ENCODE data around the gene RASGRF2.
A peak's percentile ranks its signal among the peaks of the same experiment; 100 is the strongest.

The RASGRF2 gene

DNA sequence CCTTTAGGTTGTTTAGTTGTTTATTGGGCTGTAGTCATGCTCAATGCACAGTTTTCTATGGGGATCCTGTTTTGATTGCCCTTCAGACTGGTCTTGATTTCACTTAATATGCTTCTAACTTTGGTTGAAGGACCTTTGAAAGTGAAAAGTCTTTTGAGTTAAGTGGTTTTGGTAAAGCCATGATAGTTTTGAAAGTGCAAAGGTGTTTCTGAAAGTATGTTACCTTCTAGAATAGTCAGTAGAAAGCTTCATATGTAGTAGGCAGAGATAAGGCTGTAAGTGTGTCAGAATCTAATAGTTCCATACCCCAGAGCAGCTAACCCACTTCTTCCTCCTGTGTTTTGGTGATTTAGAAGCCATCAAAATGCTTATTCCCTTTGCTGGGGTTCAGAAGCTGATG is 46.1 kb downstream of the RASGRF2 start:
- DNase-seq (ENCODE audit: extremely low read depth, low read depth), result no peak
- TF ChIP-seq, protein P1, sequence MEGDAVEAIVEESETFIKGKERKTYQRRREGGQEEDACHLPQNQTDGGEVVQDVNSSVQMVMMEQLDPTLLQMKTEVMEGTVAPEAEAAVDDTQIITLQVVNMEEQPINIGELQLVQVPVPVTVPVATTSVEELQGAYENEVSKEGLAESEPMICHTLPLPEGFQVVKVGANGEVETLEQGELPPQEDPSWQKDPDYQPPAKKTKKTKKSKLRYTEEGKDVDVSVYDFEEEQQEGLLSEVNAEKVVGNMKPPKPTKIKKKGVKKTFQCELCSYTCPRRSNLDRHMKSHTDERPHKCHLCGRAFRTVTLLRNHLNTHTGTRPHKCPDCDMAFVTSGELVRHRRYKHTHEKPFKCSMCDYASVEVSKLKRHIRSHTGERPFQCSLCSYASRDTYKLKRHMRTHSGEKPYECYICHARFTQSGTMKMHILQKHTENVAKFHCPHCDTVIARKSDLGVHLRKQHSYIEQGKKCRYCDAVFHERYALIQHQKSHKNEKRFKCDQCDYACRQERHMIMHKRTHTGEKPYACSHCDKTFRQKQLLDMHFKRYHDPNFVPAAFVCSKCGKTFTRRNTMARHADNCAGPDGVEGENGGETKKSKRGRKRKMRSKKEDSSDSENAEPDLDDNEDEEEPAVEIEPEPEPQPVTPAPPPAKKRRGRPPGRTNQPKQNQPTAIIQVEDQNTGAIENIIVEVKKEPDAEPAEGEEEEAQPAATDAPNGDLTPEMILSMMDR (IDR thresholded peaks at IDR 0.05; ENCODE audit: low read depth, low read length, missing control alignments), result no peak

DNA sequence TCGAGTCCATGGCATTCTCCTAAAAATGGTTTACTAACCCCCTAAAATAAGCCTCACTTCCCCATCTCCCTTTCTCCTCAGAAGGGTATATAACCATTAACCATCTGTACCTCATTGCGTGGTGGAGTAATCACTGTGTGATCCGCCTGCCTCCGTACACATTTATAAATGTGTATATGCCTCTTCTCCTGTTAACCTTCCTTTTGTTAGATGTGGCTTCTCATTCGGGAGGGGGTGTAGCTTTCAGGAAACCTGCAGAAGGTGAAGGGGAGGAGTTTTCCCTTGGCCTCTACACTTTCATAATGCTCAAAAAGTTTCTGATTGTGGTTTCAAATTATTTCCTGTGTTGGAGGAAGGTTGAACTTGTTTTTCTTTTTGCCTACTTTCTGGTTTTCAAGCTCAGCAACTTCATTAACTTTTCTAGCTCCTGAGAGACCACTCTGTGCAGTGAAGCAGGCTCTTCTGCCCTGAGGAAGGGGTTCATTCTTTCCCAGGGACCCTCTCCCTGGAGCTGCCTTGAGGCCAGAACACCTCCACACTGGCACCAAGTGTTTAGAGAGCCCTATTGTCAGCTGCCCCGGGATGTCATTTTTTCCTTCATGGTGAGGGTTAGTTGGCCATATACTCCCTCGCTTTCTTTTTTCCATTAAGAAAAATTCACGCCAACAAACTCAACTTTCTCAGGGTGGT is 46.9 kb downstream of the RASGRF2 start:
- TF ChIP-seq, protein P1 (IDR thresholded peaks at IDR 0.05; ENCODE audit: low read depth, low read length, missing control alignments), result no peak
- no peak for DNase-seq (ENCODE audit: extremely low read depth, low read depth)
- H3K4me3 ChIP-seq (replicated peaks; ENCODE audit: low read depth, low read length), result no peak overlapping the region

More for the DNA sequence above, 46.1 kb downstream of the RASGRF2 start:
- no peak overlapping the region for H3K4me3 ChIP-seq (replicated peaks; ENCODE audit: low read depth, low read length)

DNA sequence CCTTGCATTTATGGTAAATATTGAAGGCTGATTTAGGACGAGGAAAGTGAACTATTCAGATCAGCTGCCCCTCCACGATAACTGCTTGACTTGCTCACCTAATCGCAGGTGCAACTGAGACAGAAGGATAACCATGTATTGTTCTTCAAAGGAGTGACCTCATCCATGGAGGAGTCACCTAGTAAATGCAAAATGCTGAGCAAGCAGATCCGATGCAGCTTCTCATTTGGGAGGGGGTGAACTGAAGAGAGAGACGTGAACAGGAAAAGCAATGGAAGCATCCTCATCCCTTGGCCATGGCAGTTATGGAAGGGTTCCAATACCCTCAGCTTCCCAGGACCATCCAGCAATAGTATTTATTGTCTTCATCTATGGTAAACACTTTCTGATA is 47.5 kb downstream of the RASGRF2 start:
- TF ChIP-seq, protein P1 (IDR thresholded peaks at IDR 0.05; ENCODE audit: low read depth, low read length, missing control alignments), result no peak
- no peak for DNase-seq (ENCODE audit: extremely low read depth, low read depth)
- no peak overlapping the region for H3K4me3 ChIP-seq (replicated peaks; ENCODE audit: low read depth, low read length)

DNA sequence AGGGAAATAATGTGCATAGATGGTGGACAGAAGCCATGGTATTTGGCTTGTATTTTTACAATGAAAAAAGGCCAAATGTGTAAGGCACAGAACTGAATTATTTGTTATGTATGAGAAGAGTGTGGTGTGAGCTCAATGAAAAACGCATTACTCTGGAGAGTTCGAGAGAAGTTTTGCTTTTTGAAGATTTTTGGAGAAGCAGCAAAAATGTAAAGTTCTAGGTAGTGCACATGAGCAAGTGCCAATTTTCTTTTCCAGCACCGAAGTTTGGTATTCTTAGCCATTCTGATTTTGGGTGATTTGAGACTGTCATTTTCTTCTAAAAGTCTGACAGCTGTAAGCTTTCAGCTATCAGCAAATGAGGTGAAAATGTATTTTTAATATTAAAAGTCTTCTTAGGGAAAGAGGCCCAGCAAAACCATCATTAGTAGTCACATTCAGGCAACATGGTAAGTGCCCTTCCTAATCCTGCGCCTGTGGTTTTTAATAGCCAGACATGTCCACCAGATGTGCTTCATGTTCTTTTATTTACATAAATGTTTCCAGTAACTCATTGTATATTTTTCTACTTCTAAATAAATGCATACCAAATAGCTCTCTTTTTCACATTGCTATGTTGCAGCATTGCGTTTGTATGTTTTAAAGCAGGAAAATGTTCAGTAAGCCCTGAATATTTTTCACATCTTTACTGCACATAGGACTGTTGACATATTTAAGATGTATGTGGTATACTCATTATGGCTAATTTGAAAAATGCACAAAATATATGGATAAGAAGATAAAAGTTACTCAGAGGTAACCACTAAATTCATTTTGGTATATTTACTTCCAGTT is 50.4 kb downstream of the RASGRF2 start:
- no peak overlapping the region for H3K4me3 ChIP-seq (replicated peaks; ENCODE audit: low read depth, low read length)
- peak; percentile 61 for DNase-seq (ENCODE audit: extremely low read depth, low read depth)
- TF ChIP-seq, protein P1 (IDR thresholded peaks at IDR 0.05; ENCODE audit: low read depth, low read length, missing control alignments), result no peak

DNA sequence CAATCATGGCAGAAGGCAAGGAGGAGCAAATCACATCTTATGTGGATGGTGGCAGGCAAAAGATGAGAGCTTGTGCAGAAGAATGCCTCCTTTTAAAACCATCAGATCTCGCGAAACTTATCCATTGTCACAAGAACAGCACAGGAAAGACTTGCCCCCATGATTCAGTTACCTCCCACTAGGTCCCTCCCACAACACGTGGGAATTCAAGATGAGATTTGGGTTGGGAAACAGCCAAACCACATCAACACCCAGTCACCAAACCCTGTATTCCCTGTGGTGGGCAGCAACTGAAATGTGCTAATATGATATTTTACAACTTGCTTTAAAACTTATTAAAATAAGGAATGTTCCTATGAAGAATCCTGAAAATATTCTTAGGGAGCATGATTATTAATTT is 54.2 kb downstream of the RASGRF2 start:
- TF ChIP-seq, protein P1 (IDR thresholded peaks at IDR 0.05; ENCODE audit: low read depth, low read length, missing control alignments), result no peak
- no peak overlapping the region for H3K4me3 ChIP-seq (replicated peaks; ENCODE audit: low read depth, low read length)
- no peak for DNase-seq (ENCODE audit: extremely low read depth, low read depth)

DNA sequence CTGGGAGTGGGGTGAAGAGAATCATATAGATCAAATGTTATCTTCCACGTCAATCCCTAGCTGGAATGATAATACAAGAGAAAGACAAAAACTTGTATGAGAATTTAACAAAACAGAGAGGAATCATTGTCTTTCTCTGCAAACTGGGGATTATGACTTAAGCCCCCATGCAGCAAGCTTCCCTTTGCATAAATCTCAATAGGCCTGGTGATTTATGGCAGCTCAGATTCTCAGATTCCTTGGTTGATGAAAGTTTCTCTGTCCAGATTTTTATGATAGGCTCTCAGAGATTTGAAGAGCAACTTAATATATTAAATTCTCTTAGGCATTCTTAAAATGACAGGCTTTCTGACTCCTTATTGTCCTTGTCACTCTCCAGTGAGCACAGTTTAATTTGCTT is 56.0 kb downstream of the RASGRF2 start:
- DNase-seq (ENCODE audit: extremely low read depth, low read depth), result no peak
- no peak overlapping the region for H3K4me3 ChIP-seq (replicated peaks; ENCODE audit: low read depth, low read length)
- TF ChIP-seq, protein P1 (IDR thresholded peaks at IDR 0.05; ENCODE audit: low read depth, low read length, missing control alignments), result no peak

Data from HFF-Myc (cell line).